Upper lobe of right lung (tissue), 1 donor: Measurements from ENCODE around the gene PDLIM4. TPM values are rescaled to one million over a fixed set of nuclear protein-coding genes. Genes with fewer than 3 reads are reported as not detected.
A peak's percentile ranks its signal among the peaks of the same experiment; 100 is the strongest.

Experiments used
- ATAC-seq: fragments of 200-7000 bp; cut with Tn5 transposase; one replicate; pipeline ENCODE4 v1.9.1; 2020; ENCODE audit warnings: mild to moderate bottlenecking, moderate library complexity
- DNase-seq: peaks from one replicate; pipeline ENCODE4 v3.0.0-alpha.2; 2020
- H3K27ac ChIP-seq: fragments of 200-600 bp; one replicate; pipeline ENCODE4 v1.8.0; 2022
- H3K27me3 ChIP-seq: fragments of 200-600 bp; one replicate; pipeline ENCODE4 v1.8.0; 2022; ENCODE audit warnings: mild to moderate bottlenecking
- H3K36me3 ChIP-seq: fragments of 200-600 bp; one replicate; pipeline ENCODE4 v1.8.0; 2022
- H3K4me1 ChIP-seq: fragments of 200-600 bp; one replicate; pipeline ENCODE4 v1.8.0; 2022
- H3K4me3 ChIP-seq: fragments of 200-600 bp; one replicate; pipeline ENCODE4 v1.8.0; 2022; ENCODE audit warnings: mild to moderate bottlenecking
- H3K9me3 ChIP-seq: fragments of 200-600 bp; one replicate; pipeline ENCODE4 v1.8.0; 2022
- intact Hi-C: fragments of 100-400 bp; cut with DNase I; formaldehyde crosslinking; loops from one replicate; pipeline ENCODE4 v1.11.0; 2022
- total RNA-seq: library from RNA; stranded (reverse); fragmentation: NEBNext Ultra II Directional; extraction: Animal tissue kit (Norgen Biotek cat#: 25700); gene quantifications from one replicate; pipeline ENCODE4 v1.2.1, GENCODE V29; 2021
- TF ChIP-seq, protein P1 (sequence below): fragments of 200-600 bp; IDR thresholded peaks from one replicate; pipeline ENCODE4 v1.8.0; 2022; ENCODE audit warnings: antibody characterized with exemption
- donor health status: DM: no; HTN: yes; CAD: no; lungs with severe emphysema.

PDLIM4 gene
- total RNA-seq, 1 donor from 2014 or later = 7.4 TPM

GRCh38 chr5:132293992-132294727, 36.7 kb downstream of the PDLIM4 start, which contains the start of gene SLC22A4:
Gene SLC22A4, plus strand, starts transcription at chr5:132294394. Its CDS starts 223 bp downstream, at chr5:132294617.
- peaks cover 17% of the 10 kb centered on the region for H3K4me1 ChIP-seq
- intact Hi-C loops = no loop called here
- TF ChIP-seq, protein P1, sequence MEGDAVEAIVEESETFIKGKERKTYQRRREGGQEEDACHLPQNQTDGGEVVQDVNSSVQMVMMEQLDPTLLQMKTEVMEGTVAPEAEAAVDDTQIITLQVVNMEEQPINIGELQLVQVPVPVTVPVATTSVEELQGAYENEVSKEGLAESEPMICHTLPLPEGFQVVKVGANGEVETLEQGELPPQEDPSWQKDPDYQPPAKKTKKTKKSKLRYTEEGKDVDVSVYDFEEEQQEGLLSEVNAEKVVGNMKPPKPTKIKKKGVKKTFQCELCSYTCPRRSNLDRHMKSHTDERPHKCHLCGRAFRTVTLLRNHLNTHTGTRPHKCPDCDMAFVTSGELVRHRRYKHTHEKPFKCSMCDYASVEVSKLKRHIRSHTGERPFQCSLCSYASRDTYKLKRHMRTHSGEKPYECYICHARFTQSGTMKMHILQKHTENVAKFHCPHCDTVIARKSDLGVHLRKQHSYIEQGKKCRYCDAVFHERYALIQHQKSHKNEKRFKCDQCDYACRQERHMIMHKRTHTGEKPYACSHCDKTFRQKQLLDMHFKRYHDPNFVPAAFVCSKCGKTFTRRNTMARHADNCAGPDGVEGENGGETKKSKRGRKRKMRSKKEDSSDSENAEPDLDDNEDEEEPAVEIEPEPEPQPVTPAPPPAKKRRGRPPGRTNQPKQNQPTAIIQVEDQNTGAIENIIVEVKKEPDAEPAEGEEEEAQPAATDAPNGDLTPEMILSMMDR = no peak
- H3K4me3 ChIP-seq = peak within 1 kb of the TSS; percentile 78
- no peaks in the 10 kb centered on the region for H3K27me3 ChIP-seq
- peak; percentile 96 for DNase-seq
- no peaks in the 10 kb centered on the region for H3K9me3 ChIP-seq
- no peaks in the 10 kb centered on the region for H3K36me3 ChIP-seq
- peak within 1 kb of the TSS; percentile 98 for H3K27ac ChIP-seq
- peak; percentile 89 for ATAC-seq

GRCh38 chr5:132294728-132295504, 37.4 kb downstream of the PDLIM4 start:
- peak overlapping the region; percentile 98 for H3K27ac ChIP-seq
- TF ChIP-seq, protein P1 = no peak
- H3K36me3 ChIP-seq = no peaks in the 10 kb centered on the region
- DNase-seq = peak; percentile 85
- H3K27me3 ChIP-seq = no peaks in the 10 kb centered on the region
- intact Hi-C loops = no loop called here
- H3K9me3 ChIP-seq = no peaks in the 10 kb centered on the region
- peaks cover 17% of the 10 kb centered on the region for H3K4me1 ChIP-seq
- H3K4me3 ChIP-seq = peak overlapping the region; percentile 78
- peak; percentile 66 for ATAC-seq

GRCh38 chr5:132295505-132296411, 38.3 kb downstream of the PDLIM4 start:
- Histone ChIP-seq H3K4me1 (peaks cover 17% of the 10 kb centered on the region), H3K27me3 (no peaks in the 10 kb centered on the region), H3K27ac (no peak overlapping the region), H3K4me3 (peak overlapping the region; percentile 78), H3K36me3 (no peaks in the 10 kb centered on the region), H3K9me3 (no peaks in the 10 kb centered on the region)
- ATAC-seq = no peak
- intact Hi-C loops = no loop called here
- DNase-seq = no peak
- TF ChIP-seq, protein P1 = no peak

- TF ChIP-seq, protein P1 = no peak
- DNase-seq (no peak), ATAC-seq (no peak)
- no peak overlapping the region for H3K4me3 ChIP-seq
- no peaks in the 10 kb centered on the region for H3K9me3 ChIP-seq
- H3K36me3 ChIP-seq = no peaks in the 10 kb centered on the region
- H3K4me1 ChIP-seq = peaks cover 17% of the 10 kb centered on the region
- intact Hi-C loops = no loop called here
- H3K27ac ChIP-seq = no peak overlapping the region
- H3K27me3 ChIP-seq = no peaks in the 10 kb centered on the region
Observed at GRCh38 chr5:132296412-132297016, 39.0 kb downstream of the PDLIM4 start.
